Naive B cell (primary cell): ENCODE measurements around the gene IL4R. TPM values are rescaled to one million over a fixed set of nuclear protein-coding genes. Genes with fewer than 3 reads are reported as not detected.
"Not testable (repeated sequence)": the region's sequence is repeated elsewhere in the genome, so short reads cannot be mapped to it uniquely, and the experiment has no call there.

Experiments used
- ATAC-seq, 2 donors: fragments of 150-1000 bp; cut with Tn5 transposase; 2 replicates each; pipeline ENCODE4 v1.10.0; 2021; ENCODE audit warnings: low read depth in 2 of 2, mild to moderate bottlenecking in 2 of 2, moderate library complexity in 2 of 2
- DNase-seq: peaks from one replicate; pipeline ENCODE4 v3.0.0; 2022
- H3K27ac Mint-ChIP-seq, 6 donors: one replicate each; pipeline ENCODE4 v1.8.0; 2020 to 2022; ENCODE audit warnings: mild to moderate bottlenecking in 6 of 6, mixed read lengths in 6 of 6, moderate library complexity in 5 of 6, inconsistent platforms in 2 of 6
- H3K27me3 Mint-ChIP-seq, 3 donors: one replicate each; pipeline ENCODE4 v1.8.0; 2021 to 2022; ENCODE audit warnings: mixed read lengths in 3 of 3, mild to moderate bottlenecking in 1 of 3
- H3K36me3 Mint-ChIP-seq, 2 donors: one replicate each; pipeline ENCODE4 v1.8.0; 2020 to 2022; ENCODE audit warnings: mixed read lengths in 2 of 2, inconsistent platforms in 1 of 2, mild to moderate bottlenecking in 1 of 2
- H3K4me1 Mint-ChIP-seq, 3 donors: one replicate each; pipeline ENCODE4 v1.8.0; 2020 to 2022; ENCODE audit warnings: mixed read lengths in 3 of 3, inconsistent platforms in 1 of 3, mild to moderate bottlenecking in 1 of 3, moderate library complexity in 1 of 3
- H3K4me3 Mint-ChIP-seq, 8 donors: one replicate each; pipeline ENCODE4 v1.8.0; 2020 to 2022; ENCODE audit warnings: mild to moderate bottlenecking in 8 of 8, mixed read lengths in 8 of 8, moderate library complexity in 8 of 8, inconsistent platforms in 2 of 8
- H3K9me3 Mint-ChIP-seq, 7 donors: one replicate each; pipeline ENCODE4 v1.8.0; 2020 to 2022; ENCODE audit warnings: mixed read lengths in 7 of 7, mild to moderate bottlenecking in 5 of 7, inconsistent platforms in 2 of 7, moderate library complexity in 1 of 7
- polyA plus RNA-seq, 6 donors: library from polyadenylated mRNA; unstranded; fragments of 300-500 nt; fragmentation: Illumina TruSeq; gene quantifications; one replicate each; pipeline ENCODE4 v1.2.3, GENCODE V29; 2021; ENCODE audit warnings: low read depth in 6 of 6

Gene IL4R
- polyA plus RNA-seq = 1,000 to 10,000 TPM in 1 of 6 donors, 100 to 1,000 TPM in 5; 355 to 1,202 (median 525) TPM

GRCh38 chr16:27313422-27314160 is at the start of gene IL4R:
TSS of gene IL4R (plus strand) at chr16:27313974. CDS start at chr16:27340204, 26,230 bp downstream.
- H3K9me3 Mint-ChIP-seq = no peaks in the 10 kb centered on the region
- peaks cover 25 to 27% of the 10 kb centered on the region in 2 donors for H3K36me3 Mint-ChIP-seq

DNA sequence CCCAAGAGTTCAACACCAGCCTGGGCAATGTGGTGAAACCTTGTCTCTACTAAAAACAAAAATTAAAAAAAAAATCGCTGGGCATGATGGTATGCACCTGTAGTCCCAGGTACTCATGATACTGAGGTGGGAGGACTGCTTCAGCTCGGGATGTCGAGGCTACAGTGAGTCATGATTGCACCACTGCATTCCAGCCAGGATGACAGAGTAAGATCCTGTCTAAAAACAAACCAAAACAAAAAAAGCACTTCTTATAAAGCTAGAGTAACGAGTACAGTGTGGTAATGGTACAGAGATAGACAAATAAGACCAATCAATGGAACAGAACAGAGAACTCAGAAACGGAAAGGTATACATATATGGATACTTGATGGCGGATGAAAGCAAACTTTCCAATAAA is 49.6 kb upstream of the IL4R start:
- Mint-ChIP-seq H3K4me1 (peaks cover 47 to 78% (median 73%) of the 10 kb centered on the region in 3 donors), H3K9me3 (no peaks in the 10 kb centered on the region), H3K36me3 (peaks cover 0 to 7% of the 10 kb centered on the region in 2 donors), H3K27ac (peak overlapping the region; percentile 32 to 83 (median 77)), H3K4me3 (peak overlapping the region in 2 of 8 donors; percentile 12 to 61), H3K27me3 (no peaks in the 10 kb centered on the region)
- ATAC-seq (no peak), DNase-seq (no peak)

More at GRCh38 chr16:27313422-27314160, at the start of gene IL4R:
- Mint-ChIP-seq H3K27ac (peak within 1 kb of the TSS; percentile 95 to 99 (median 98)), H3K4me3 (peak within 1 kb of the TSS; percentile 96 to 100 (median 99)), H3K4me1 (peaks cover 43 to 84% (median 68%) of the 10 kb centered on the region in 3 donors), H3K27me3 (no peaks in the 10 kb centered on the region)
- DNase-seq (peak; percentile 80), ATAC-seq (peak; percentile 78)

DNA sequence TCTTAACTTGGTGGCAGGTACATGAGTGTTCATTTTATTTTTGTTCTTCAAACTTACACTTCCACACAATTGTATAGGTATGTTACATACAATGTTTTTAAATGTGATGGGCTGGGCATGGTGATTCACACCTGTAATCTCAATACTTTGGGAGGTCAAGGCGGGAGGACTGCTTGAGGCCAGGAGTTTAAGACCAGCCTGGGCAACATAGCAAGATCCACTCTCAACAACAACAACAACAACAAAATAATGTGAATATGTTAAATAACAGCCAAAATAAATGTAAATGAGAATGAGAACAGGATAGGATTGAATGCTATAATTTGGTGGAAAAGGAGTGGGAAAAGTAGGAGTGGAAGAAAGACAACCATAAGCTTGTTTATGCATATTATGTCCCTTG is 47.8 kb upstream of the IL4R start:
- H3K36me3 Mint-ChIP-seq = peaks cover 0 to 7% of the 10 kb centered on the region in 2 donors
- peak overlapping the region in 4 of 6 donors; percentile 15 to 78 (median 58) for H3K27ac Mint-ChIP-seq
- no peak for DNase-seq
- H3K4me3 Mint-ChIP-seq = peak overlapping the region in 7 of 8 donors; percentile 0 to 61 (median 21)
- H3K9me3 Mint-ChIP-seq = no peaks in the 10 kb centered on the region
- peaks cover 50 to 86% (median 68%) of the 10 kb centered on the region in 3 donors for H3K4me1 Mint-ChIP-seq
- H3K27me3 Mint-ChIP-seq = no peaks in the 10 kb centered on the region
- no peak for ATAC-seq

DNA sequence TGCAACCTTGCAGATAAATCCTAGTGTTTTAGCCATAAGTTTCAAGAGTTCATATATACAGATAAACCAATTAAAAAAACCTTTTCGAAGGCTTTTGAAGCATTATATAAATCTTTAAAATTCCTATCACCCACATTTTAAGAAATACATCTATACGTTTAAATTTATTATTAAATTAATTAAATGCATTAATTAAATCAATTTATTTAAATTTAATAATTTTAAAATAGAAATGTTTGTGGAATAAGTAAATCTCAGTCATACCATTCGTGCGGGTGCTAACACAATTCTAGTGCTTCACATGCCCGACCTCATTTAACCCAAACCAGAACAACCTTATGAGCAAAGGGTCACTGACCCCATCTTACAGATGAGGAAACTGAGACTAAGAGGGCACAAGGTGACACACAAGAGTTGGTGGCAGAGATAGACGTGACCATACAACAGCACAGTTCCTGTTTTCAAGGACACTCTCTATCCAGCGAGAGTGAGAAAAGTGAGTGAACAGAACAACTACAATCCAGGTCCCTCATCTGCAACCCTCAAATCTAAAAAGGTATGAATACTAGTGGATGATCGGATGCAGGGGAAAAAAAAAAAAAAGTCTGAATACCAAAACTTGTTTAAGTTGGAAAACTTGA is 46.6 kb upstream of the IL4R start:
- H3K9me3 Mint-ChIP-seq = peaks cover 0 to 2% (median 0%) of the 10 kb centered on the region in 7 donors
- H3K4me3 Mint-ChIP-seq = peak overlapping the region; percentile 88 to 99 (median 98)
- ATAC-seq (peak; percentile 14 to 38), DNase-seq (no peak)
- H3K4me1 Mint-ChIP-seq = peaks cover 55 to 89% (median 76%) of the 10 kb centered on the region in 3 donors
- peak overlapping the region; percentile 90 to 100 (median 99) for H3K27ac Mint-ChIP-seq
- H3K36me3 Mint-ChIP-seq = peaks cover 0 to 15% of the 10 kb centered on the region in 2 donors
- H3K27me3 Mint-ChIP-seq = no peaks in the 10 kb centered on the region

DNA sequence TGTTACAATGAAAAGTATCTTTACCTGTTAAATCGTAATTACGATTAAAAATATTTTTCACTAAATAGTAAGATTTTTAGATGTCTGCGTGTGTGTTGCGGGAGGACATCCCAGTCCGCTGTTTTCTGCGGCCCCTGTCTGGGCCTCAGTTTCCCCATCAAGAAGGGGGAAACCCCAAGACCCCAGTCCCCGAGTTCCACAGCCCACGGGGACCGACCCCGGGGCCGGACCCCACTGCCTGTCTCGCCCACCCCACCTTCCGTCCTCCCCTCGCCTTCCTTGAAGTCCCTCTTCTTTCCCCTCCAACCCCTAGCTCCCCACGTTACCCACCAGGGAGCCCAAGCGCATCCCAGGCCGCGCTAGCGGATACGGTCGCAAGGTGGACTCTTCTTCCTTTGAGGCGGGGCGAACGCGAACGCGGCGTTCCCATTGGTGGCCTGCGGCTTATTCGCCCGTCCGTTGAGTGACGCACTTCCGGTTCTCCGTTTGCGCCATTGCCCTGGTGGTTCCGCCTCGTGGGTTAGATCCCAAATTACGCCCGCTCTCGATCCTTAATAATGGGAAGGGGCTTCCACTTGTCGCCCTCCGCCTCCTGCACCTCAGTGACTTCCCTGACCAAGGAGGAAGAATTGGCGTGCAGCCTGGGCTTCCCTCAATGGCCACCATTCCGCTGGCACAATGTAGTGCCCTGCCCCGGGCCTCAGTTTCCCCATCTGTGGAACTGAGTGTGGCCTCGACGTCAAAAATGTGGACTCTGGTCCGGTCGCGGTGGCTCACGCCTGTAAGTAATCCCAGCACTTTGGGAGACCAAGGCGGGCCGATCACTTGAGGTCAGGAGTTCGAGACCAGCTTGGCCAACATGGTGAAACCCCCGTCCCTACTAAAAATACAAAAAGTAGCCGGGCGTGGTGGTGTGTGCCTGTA is 45.1 kb upstream of the IL4R start, which contains the start of gene NSMCE1:
Gene NSMCE1 (minus strand): TSS at position 397 of the 924 bp plus-strand sequence. CDS start 11,202 bp downstream, outside the sequence.
- peak within 1 kb of the TSS; percentile 99 to 100 (median 99) for H3K27ac Mint-ChIP-seq
- H3K36me3 Mint-ChIP-seq = peaks cover 0 to 18% of the 10 kb centered on the region in 2 donors
- H3K27me3 Mint-ChIP-seq = no peaks in the 10 kb centered on the region
- H3K9me3 Mint-ChIP-seq = peaks cover 0 to 4% (median 0%) of the 10 kb centered on the region in 7 donors
- H3K4me1 Mint-ChIP-seq = peaks cover 55 to 88% (median 74%) of the 10 kb centered on the region in 3 donors
- DNase-seq (peak; percentile 95), ATAC-seq (peak; percentile 97 to 98)
- peak within 1 kb of the TSS; percentile 88 to 99 (median 98) for H3K4me3 Mint-ChIP-seq

DNA sequence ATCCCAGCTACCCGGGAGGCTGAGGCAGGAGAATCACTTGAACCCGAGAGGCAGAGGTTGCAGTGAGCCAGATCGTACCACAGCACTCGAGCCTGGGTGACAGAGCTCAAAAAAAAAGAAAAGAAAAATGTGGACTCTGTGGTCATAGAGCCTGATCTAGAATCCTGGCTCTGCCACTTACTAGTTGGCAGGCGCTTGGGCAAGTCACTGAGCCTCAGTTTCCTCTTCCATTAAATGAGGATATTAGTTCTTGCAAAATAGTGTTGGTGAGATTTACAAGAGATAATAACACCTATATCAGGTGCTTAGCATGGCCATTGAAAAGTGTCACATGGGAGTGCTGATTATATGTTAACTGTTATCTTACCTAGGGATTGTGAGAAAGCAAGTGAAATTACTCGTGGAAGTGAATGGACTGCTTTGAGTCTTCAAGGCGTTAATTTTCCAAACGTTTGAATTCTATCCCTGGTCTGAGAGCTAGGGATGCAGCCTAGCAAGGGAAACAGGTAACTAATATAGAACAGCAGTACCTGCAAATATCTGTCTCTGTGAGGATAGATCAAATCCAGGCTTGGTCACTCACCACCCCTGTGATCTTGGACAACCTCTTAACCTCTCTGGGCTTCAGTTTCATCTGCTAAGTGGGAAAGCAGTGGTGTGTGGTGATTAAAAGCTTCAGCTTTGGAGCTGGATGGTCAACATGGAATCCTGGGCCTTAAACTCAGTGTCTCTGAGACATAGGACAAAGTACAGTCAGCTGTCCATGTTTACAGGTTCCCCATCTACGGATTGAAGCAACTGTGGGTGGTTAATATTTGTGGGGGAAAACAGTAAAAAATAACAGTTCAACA is 44.2 kb upstream of the IL4R start:
- peak overlapping the region; percentile 99 to 100 (median 99) for H3K27ac Mint-ChIP-seq
- H3K36me3 Mint-ChIP-seq = peaks cover 0 to 18% of the 10 kb centered on the region in 2 donors
- no peak for ATAC-seq
- no peaks in the 10 kb centered on the region for H3K27me3 Mint-ChIP-seq
- peaks cover 0 to 4% (median 0%) of the 10 kb centered on the region in 7 donors for H3K9me3 Mint-ChIP-seq
- DNase-seq = no peak
- peak overlapping the region; percentile 88 to 99 (median 98) for H3K4me3 Mint-ChIP-seq
- peaks cover 62 to 88% (median 74%) of the 10 kb centered on the region in 3 donors for H3K4me1 Mint-ChIP-seq

- no peak for ATAC-seq
- Mint-ChIP-seq H3K27ac (peak overlapping the region in 5 of 6 donors; percentile 75 to 100 (median 96)), H3K4me1 (peaks cover 58 to 84% (median 67%) of the 10 kb centered on the region in 3 donors), H3K27me3 (no peaks in the 10 kb centered on the region), H3K4me3 (peak overlapping the region in 4 of 8 donors; percentile 77 to 99 (median 96)), H3K9me3 (peaks cover 0 to 4% (median 0%) of the 10 kb centered on the region in 7 donors), H3K36me3 (peaks cover 0 to 18% of the 10 kb centered on the region in 2 donors)
- DNase-seq = no peak
Measured at GRCh38 chr16:27270349-27270748, 43.4 kb upstream of the IL4R start.

DNA sequence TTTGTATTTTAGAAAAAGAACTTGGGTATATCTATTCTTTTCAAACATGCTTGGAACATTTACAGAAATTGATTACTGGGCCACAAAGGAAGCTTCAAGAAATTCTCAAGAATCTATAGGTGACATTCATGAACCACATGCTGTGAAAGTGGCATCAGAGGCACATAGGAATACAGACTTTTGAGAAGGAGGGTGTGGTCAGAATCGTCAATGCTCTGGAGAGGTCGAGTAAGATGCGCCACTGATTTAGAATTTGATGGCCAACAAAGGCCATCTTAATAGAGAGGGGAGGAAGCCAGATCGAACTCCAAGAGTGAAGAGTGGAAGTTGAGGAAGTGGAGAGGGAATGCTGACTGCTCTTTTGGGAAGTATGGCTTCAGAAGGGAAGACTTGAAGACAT is 41.7 kb upstream of the IL4R start:
- Mint-ChIP-seq H3K4me3 (peak overlapping the region; percentile 51 to 96 (median 76)), H3K36me3 (peaks cover 0 to 18% of the 10 kb centered on the region in 2 donors), H3K27me3 (no peaks in the 10 kb centered on the region), H3K27ac (peak overlapping the region; percentile 93 to 100 (median 98)), H3K4me1 (peaks cover 56 to 90% (median 70%) of the 10 kb centered on the region in 3 donors), H3K9me3 (peaks cover 0 to 4% (median 0%) of the 10 kb centered on the region in 7 donors)
- no peak for DNase-seq
- ATAC-seq = no peak

- Mint-ChIP-seq H3K36me3 (peaks cover 0 to 18% of the 10 kb centered on the region in 2 donors), H3K4me1 (peaks cover 52 to 88% (median 64%) of the 10 kb centered on the region in 3 donors), H3K4me3 (peak overlapping the region in 6 of 8 donors; percentile 18 to 85 (median 72)), H3K27ac (peak overlapping the region; percentile 88 to 100 (median 97))
- ATAC-seq, H3K9me3 Mint-ChIP-seq, DNase-seq, H3K27me3 Mint-ChIP-seq: not testable (repeated sequence)
Measured at GRCh38 chr16:27272697-27273096, 41.1 kb upstream of the IL4R start.

GRCh38 chr16:27273330-27273669 is 40.5 kb upstream of the IL4R start:
- DNase-seq (no peak), ATAC-seq (no peak)
- peaks cover 0 to 17% of the 10 kb centered on the region in 2 donors for H3K36me3 Mint-ChIP-seq
- H3K4me1 Mint-ChIP-seq = peaks cover 48 to 82% (median 59%) of the 10 kb centered on the region in 3 donors
- H3K9me3 Mint-ChIP-seq = peaks cover 0 to 4% (median 0%) of the 10 kb centered on the region in 7 donors
- H3K27ac Mint-ChIP-seq = peak overlapping the region; percentile 94 to 100 (median 96)
- no peaks in the 10 kb centered on the region for H3K27me3 Mint-ChIP-seq
- peak overlapping the region; percentile 18 to 91 (median 70) for H3K4me3 Mint-ChIP-seq

DNA sequence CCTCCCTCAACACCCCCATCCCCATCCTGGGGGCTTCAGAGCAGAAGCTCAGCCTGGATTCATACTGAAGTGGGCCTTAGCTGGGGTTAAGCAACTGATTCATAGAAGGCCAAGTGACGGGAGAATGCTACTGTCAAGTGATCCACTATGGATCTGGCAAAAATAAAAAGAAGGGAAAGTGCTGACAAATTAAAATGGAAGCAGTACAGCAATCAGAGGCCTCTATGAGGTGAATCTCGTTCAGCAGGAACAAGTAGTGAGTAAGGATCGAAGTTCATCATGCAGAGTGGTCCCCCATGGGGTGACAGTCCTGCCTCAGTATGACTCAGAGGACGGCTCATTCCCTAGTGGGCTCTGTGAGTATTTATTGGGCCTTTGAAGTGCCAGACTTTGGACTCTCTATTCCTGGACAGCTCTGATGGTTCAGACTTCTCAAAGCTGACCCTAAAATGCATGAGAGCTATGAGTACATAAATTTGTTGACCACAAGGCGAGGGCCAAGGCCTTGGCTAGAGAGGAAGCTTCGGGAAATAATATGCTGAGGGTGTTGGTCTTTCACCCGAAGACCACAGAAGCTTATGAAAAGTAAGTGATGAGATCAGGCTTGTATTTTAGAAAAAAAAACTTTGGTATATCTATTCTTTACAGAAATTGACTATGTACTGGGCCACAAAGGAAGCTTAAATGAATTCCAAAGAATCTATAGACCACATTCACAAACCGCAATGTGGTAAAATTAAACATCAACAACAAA is 39.9 kb upstream of the IL4R start:
- H3K4me3 Mint-ChIP-seq = peak overlapping the region; percentile 8 to 91 (median 70)
- ATAC-seq = peak; percentile 34 to 36
- no peaks in the 10 kb centered on the region for H3K27me3 Mint-ChIP-seq
- peaks cover 44 to 78% (median 54%) of the 10 kb centered on the region in 3 donors for H3K4me1 Mint-ChIP-seq
- peaks cover 0 to 11% of the 10 kb centered on the region in 2 donors for H3K36me3 Mint-ChIP-seq
- peak overlapping the region; percentile 94 to 100 (median 96) for H3K27ac Mint-ChIP-seq
- DNase-seq = no peak
- H3K9me3 Mint-ChIP-seq = peaks cover 0 to 4% (median 0%) of the 10 kb centered on the region in 7 donors
